HepG2 (cell line): ENCODE measurements around the gene GCHFR. TPM values are rescaled to one million over a fixed set of nuclear protein-coding genes. Genes with fewer than 3 reads are reported as not detected.
A peak's percentile ranks its signal among the peaks of the same experiment; 100 is the strongest.

ENCODE experiments used
- AKNA ChIP-seq: sonication (generic); formaldehyde crosslinking; IDR thresholded peaks from 2 replicates; pipeline ENCODE4 v1.4.0; 2020; ENCODE audit warnings: missing genetic modification reagents, borderline replicate concordance
- CREB1 ChIP-seq, 2 experiments: fragments of 450-650 bp in 1 of 2; IDR thresholded peaks; 2 replicates each; pipeline ENCODE4 v1.6.1; 2016 to 2017; ENCODE audit warnings: control low read depth in 1 of 2, mild to moderate bottlenecking in 1 of 2, missing compliant biosample characterization in 1 of 2, missing genetic modification characterization in 1 of 2
- ETS1 ChIP-seq: sonication (generic); formaldehyde crosslinking; IDR thresholded peaks from 2 replicates; pipeline ENCODE4 v1.4.0; 2020; ENCODE audit warnings: missing genetic modification reagents
- HIVEP1 ChIP-seq: sonication (generic); formaldehyde crosslinking; IDR thresholded peaks from 2 replicates; pipeline ENCODE4 v1.4.0; 2020; ENCODE audit warnings: mild to moderate bottlenecking, missing genetic modification reagents
- HNF4A ChIP-seq: sonication (generic); formaldehyde crosslinking; IDR thresholded peaks from 2 replicates; pipeline ENCODE4 v1.4.0; 2020; ENCODE audit warnings: missing genetic modification reagents
- IKZF5 ChIP-seq: IDR thresholded peaks from 2 replicates; pipeline ENCODE4 v1.6.1; 2018; ENCODE audit warnings: missing genetic modification reagents, mild to moderate bottlenecking, missing compliant biosample characterization
- NR2F1 ChIP-seq, 2 experiments: fragments of 450-650 bp in 1 of 2; formaldehyde crosslinking in 1 of 2; IDR thresholded peaks; 2 replicates each; pipeline versions ENCODE4 v1.5.0 to v1.6.1; 2016 to 2020; ENCODE audit warnings: mild to moderate bottlenecking in 1 of 2, missing compliant biosample characterization in 1 of 2, missing genetic modification reagents in 1 of 2, moderate library complexity in 1 of 2
- NRL ChIP-seq: sonication (generic); formaldehyde crosslinking; IDR thresholded peaks from 2 replicates; pipeline ENCODE4 v1.5.0; 2020; ENCODE audit warnings: missing genetic modification reagents, mild to moderate bottlenecking, moderate library complexity, borderline replicate concordance
- ZBTB33 ChIP-seq: sonication (generic); formaldehyde crosslinking; IDR thresholded peaks from 2 replicates; pipeline ENCODE4 v1.4.0; 2020; ENCODE audit warnings: missing genetic modification reagents
- ZNF205 ChIP-seq: IDR thresholded peaks from 2 replicates; pipeline ENCODE4 v1.6.1; 2018; ENCODE audit warnings: missing biosample characterization, missing genetic modification reagents
- ZNF362 ChIP-seq: sonication (generic); formaldehyde crosslinking; IDR thresholded peaks from 2 replicates; pipeline ENCODE4 v1.4.0; 2020; ENCODE audit warnings: missing genetic modification reagents, mild to moderate bottlenecking, borderline replicate concordance
- ZNF512B ChIP-seq: sonication (generic); formaldehyde crosslinking; IDR thresholded peaks from 2 replicates; pipeline ENCODE4 v1.5.1; 2020; ENCODE audit warnings: missing genetic modification reagents, mild to moderate bottlenecking, borderline replicate concordance
- ZNF766 ChIP-seq: sonication (generic); formaldehyde crosslinking; IDR thresholded peaks from 2 replicates; pipeline ENCODE4 v1.5.0; 2020; ENCODE audit warnings: missing genetic modification reagents, borderline replicate concordance
- polyA plus RNA-seq, 8 experiments: library from polyadenylated mRNA; depleted of rRNA in 3 of 8; stranded (reverse) in 7 of 8; unstranded in 1 of 8; fragments of >200 nt; fragmentation: Illumina TruSeq in 4 of 8; extraction: Trizol in 4 of 8; gene quantifications; 2 replicates each; pipeline versions ENCODE4 v1.2.1 to v1.2.3, GENCODE V29; 2011 to 2016; ENCODE audit warnings: low read depth in 4 of 8, missing spikeins in 1 of 8, mixed read lengths in 1 of 8; ENCODE audit not compliant: insufficient read depth in 1 of 8
- total RNA-seq, 5 experiments: library from RNA; depleted of rRNA; stranded (reverse); fragments of >200 nt; fragmentation: Illumina TruSeq; extraction: Trizol; gene quantifications; 2 replicates each; pipeline ENCODE4 v1.2.3, GENCODE V29; 2016; ENCODE audit warnings: low read depth in 1 of 5

GCHFR gene
- total and polyA plus RNA-seq, 2 of the 13 experiments (the other 11 are each of a cell fraction or from before 2014, with no cell fraction given) = 51.5 to 92.4 TPM

- TF ChIP-seq NR2F1 (CRISPR knock-in tag; IDR thresholded peaks at IDR 0.05) = peak; percentile 83 to 94
- peak; percentile 92 for TF ChIP-seq HNF4A (CRISPR knock-in tag)
- peak; percentile 43 for TF ChIP-seq IKZF5 (CRISPR knock-in tag)
- TF ChIP-seq ZNF766 (CRISPR knock-in tag) = no peak
- TF ChIP-seq ZNF512B (CRISPR knock-in tag) = no peak
- TF ChIP-seq ZBTB33 = 0 out of 2 replicates have a peak, but pooled peaks have one; percentile 41
- TF ChIP-seq ZNF362 (CRISPR knock-in tag) = no peak
- peak; percentile 71 for TF ChIP-seq CREB1 (IDR thresholded peaks at IDR 0.05)
- TF ChIP-seq CREB1 (CRISPR knock-in tag; IDR thresholded peaks at IDR 0.05) = peak; percentile 87
- no peak for TF ChIP-seq ETS1 (CRISPR knock-in tag)
- peak; percentile 100 for TF ChIP-seq ZNF205
- TF ChIP-seq NRL = no peak
- TF ChIP-seq AKNA (CRISPR knock-in tag) = no peak
- TF ChIP-seq HIVEP1 (CRISPR knock-in tag) = no peak
These were observed 29.5 kb downstream of the GCHFR start (continued) for GRCh38 chr15:40793216-40793989.
